C4-2B (cell line): ENCODE results near the gene TCF3.

Source experiments
- H3K27ac ChIP-seq: fragments of 450-650 bp; 2 replicates; pipeline ENCODE4 v1.5.1; 2017
- ZFX ChIP-seq: fragments of 450-650 bp; IDR thresholded peaks from 2 replicates; pipeline ENCODE4 v1.6.1; 2017
- TF ChIP-seq, protein P1 (sequence below): fragments of 450-650 bp; conservative IDR thresholded peaks from 2 replicates; pipeline ENCODE4 v1.5.1; 2017; ENCODE audit warnings: mild to moderate bottlenecking

TCF3 gene

GRCh38 chr19:1654178-1654792 is 1.9 kb upstream of the TCF3 start:
- no peak for TF ChIP-seq ZFX
- TF ChIP-seq, protein P1, sequence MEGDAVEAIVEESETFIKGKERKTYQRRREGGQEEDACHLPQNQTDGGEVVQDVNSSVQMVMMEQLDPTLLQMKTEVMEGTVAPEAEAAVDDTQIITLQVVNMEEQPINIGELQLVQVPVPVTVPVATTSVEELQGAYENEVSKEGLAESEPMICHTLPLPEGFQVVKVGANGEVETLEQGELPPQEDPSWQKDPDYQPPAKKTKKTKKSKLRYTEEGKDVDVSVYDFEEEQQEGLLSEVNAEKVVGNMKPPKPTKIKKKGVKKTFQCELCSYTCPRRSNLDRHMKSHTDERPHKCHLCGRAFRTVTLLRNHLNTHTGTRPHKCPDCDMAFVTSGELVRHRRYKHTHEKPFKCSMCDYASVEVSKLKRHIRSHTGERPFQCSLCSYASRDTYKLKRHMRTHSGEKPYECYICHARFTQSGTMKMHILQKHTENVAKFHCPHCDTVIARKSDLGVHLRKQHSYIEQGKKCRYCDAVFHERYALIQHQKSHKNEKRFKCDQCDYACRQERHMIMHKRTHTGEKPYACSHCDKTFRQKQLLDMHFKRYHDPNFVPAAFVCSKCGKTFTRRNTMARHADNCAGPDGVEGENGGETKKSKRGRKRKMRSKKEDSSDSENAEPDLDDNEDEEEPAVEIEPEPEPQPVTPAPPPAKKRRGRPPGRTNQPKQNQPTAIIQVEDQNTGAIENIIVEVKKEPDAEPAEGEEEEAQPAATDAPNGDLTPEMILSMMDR = no peak
- H3K27ac ChIP-seq = no peak overlapping the region

DNA sequence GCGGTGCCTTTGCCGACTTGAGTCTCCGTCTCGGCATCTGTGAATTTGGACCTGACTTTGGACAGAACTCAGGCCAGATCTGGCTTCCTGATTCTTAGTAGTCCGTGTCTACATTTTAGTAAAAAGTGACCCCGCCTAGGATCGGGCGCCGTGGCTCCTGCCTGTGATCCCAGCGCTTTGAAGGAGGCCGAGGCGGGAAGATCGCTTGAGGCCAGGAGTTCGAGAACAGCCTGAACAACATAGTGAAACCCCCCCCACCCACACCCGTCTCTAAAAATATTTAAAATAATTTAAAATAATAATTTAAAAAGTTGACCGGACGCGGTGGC is 849 bp upstream of the TCF3 start:
- no peak for TF ChIP-seq ZFX
- TF ChIP-seq, protein P1 = no peak
- peak overlapping the region; percentile 95 for H3K27ac ChIP-seq

DNA sequence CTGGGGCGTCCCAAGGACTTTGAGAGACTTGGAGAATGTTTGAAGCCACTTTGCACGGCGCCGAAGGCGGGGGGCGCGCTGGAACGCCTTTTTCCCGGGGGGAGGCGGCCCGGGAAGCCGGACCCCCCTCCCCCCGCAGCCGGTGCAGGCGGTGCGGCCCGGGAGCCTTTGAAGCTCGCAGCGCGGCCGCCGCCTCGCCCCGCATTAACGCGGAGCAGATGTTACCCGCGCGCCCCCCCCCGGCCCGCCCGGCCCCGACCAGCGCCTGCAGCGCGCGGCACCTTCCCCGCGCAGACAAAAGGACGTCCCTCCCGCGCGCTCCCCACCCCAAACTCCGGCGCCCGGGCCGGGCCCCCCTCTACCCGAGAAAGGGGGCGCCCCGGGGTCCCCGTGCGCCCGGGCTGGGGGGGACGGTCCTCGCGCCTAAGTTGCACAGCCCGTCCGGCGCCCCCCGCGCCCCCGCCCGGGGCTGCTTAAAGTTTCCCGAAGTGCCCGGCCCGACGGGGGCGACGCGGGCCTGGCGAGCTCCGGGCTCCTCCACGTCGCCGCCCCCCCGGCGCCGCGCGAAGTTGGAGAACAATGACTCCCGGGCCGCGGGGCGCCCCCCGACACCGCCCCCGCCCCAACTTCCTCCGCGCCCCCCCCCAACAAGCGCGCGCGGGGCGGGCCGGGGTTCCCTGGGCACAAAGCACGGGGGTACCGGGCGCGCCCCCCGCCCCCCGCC is 685 bp downstream of the TCF3 start:
- peak overlapping the region; percentile 95 for H3K27ac ChIP-seq
- 0 out of 2 replicates have a peak, but pooled peaks have one; percentile 28 for TF ChIP-seq ZFX
- TF ChIP-seq, protein P1 = no peak

DNA sequence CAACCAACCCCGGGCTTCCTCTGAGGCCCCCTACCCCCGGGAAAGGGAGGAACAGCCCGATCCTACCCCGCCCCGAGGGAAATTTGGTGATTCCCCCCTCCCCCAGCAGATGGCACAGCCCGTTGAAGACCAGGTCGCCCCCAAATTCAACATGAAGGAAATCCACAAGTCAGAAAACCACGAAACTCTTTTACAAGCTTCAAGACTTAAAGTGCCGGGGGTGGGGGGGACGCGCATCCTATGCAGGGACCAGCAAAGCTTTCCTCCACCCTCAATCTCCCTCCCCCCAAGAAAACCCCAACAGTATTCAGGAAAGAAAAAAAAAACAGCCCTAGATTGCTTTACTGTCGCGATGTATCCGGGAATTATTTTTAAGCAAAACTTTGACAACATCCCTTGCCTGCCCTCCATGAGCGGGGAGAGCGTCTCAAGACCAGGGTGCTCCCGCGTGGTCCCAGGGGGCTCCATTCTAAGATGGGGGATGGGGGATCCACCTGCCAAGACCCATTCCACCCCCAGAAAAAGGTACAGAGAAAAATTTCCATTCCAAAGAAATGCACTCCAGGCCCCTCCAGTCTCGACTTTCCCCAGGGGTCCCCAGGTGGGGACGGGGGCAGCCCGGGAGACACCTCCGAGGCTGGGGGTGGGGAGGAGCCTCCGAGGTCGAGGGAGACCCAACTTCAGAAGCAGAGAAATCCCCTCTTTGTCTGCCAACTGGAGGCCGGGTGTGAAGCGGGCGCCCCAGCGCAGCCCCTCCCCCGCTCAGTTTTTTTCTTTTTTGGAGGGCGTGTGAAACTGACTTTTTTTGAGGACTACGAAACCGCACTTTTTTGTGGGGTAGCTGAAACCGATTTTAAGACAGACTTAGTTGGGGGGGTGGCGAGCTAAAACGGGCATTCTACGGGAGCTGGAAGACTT is 1.5 kb downstream of the TCF3 start:
- peak overlapping the region; percentile 95 for H3K27ac ChIP-seq
- TF ChIP-seq ZFX = no peak
- TF ChIP-seq, protein P1 = no peak

DNA sequence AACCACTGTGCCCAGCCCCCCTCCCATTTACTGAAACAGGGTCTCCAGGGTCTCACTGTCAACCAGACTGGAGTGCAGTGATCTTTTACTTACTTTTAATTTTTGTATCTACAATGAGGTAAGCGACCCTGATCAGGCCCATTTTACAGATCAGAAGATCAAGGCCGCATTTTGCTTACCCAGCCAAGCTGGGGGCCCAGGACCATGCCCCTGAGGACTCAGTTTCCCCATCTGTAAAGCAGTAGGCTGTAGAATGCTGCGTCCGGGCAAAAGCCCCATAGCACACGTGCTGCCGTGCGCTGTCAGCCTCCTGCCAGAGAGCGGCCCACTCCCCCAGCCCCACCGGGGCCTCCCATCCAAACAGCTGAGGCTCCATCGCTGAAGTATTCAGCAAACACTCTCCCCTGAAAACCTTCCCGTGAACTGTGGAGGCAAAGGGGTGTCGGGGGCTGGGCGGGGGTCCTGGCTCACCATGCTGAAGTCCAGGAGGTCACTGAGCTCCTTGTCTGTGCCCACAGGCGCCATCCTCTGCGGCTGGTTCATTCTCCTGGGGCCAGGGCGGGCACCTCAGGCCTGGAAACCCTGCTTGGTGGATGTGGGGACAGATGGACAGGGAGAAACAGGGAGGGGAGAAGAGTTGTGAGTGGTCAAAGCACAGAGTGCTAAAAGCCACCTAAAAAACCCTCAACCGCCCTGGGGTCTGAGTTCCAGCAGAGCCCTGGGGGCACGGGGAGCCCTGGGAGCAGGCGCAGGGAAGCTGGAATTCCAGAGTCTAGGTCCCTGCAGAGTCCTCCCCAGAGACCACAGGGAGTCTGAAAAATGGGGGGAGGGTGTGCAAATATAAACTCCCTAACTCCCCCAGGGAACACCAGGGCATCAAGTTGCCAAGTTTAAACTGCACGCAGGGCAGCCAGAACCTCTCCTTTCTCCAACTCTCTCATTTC is 2.4 kb downstream of the TCF3 start:
- no peak for TF ChIP-seq ZFX
- TF ChIP-seq, protein P1 = no peak
- no peak overlapping the region for H3K27ac ChIP-seq

DNA sequence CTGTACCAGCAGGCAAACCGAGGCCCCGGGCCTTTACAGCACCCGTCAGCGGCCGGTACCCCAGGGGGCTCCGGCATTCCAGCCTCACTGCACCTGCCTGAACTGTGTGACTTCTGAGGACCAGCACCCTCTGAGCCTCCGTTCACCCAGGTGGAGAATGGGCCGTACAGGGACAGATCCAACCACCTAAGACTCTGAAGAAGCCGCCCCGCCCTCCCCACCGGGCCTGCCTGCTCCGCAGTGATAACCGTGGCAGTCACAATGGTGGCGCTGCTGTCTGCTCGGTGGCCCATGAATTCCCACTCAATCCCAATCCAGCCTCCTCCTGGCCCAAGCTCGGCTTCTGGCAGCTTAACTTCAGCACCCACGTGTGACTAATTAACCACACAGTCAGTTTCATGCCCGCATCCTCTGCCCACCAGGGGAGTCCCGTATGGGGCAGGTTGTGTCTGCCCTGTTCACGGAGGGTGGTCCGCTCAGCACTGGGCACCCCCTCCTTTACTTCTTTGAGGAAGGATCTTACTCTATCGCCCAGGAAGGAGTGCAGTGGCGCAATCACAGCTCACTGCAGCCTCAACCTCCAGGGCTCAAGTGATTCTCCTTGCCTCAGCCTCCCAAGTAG is 3.4 kb downstream of the TCF3 start:
- no peak overlapping the region for H3K27ac ChIP-seq
- TF ChIP-seq, protein P1 = no peak
- TF ChIP-seq ZFX = no peak
